Epithelial cell of esophagus (primary cell): Measurements from ENCODE around the gene GTF3C2.

Source experiments
- DNase-seq: peaks from one replicate; pipeline ENCODE4 v3.0.0; 2010; ENCODE audit warnings: low read depth
- H3K4me3 ChIP-seq: 2 replicates; pipeline ENCODE4 v1.5.1; 2011; ENCODE audit warnings: mild to moderate bottlenecking, low read length, control low read depth
- CTCF ChIP-seq: IDR thresholded peaks from 2 replicates; pipeline ENCODE4 v1.5.1; 2011; ENCODE audit warnings: low read depth, mild to moderate bottlenecking, low read length, control low read depth, inconsistent platforms; ENCODE audit not compliant: insufficient read depth; ENCODE audit errors: missing control alignments

Gene GTF3C2

GRCh38 chr2:27280826-27281225, 75.7 kb downstream of the GTF3C2 start:
- TF ChIP-seq CTCF: no peak
- no peak for DNase-seq
- H3K4me3 ChIP-seq: no peak overlapping the region

- TF ChIP-seq CTCF: no peak
- DNase-seq: no peak
- no peak overlapping the region for H3K4me3 ChIP-seq
Observed at GRCh38 chr2:27278010-27278409, 78.6 kb downstream of the GTF3C2 start.
